ENCODE data around the gene FN1. TPM values are rescaled to one million over a fixed set of nuclear protein-coding genes. Genes with fewer than 3 reads are reported as not detected.

FN1 gene
- total and polyA plus RNA-seq, 2 of the 8 experiments (the other 6 are each of a cell fraction or from before 2014, with no cell fraction given), result 42.9 to 109 TPM

DNA sequence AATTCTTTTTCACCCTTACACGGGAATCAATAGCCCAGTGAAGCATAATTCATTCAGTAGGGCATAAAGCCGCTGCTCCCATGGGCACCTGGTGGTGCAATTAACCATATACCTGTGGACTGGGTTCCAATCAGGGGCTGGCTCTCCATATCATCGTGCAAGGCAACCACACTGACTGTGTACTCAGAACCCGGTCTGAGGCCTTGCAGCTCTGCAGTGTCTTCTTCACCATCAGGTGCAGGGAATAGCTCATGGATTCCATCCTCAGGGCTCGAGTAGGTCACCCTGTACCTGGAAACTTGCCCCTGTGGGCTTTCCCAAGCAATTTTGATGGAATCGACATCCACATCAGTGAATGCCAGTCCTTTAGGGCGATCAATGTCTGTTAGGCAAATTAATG lies 55.2 kb downstream of the FN1 start:
- Histone ChIP-seq H3K4me2 (ENCODE audit: insufficient read depth in 1 of 2, low read depth in 2 of 2, low read length in 2 of 2) (no peak overlapping the region), H2BK120ac (replicated peaks; ENCODE audit: low read depth, low read length) (no peak overlapping the region)
- POLR2A ChIA-PET (ENCODE audit: partially characterized antibody), result no interaction called here

More for the DNA sequence above, 55.2 kb downstream of the FN1 start:
- TF ChIP-seq BCL11A (IDR thresholded peaks at IDR 0.05; ENCODE audit: low read depth in 2 of 2, low read length in 2 of 2) (no peak), RBBP5 (IDR thresholded peaks at IDR 0.05; ENCODE audit: borderline replicate concordance, low read depth, low read length) (no peak)
- Histone ChIP-seq H3K14ac (ENCODE audit: insufficient read length) (no peak overlapping the region), H2BK12ac (ENCODE audit: low read depth, low read length) (no peak overlapping the region), H3K27me3 (replicated peaks in 1 of 4; ENCODE audit: control insufficient read depth in 3 of 4, extremely low read depth in 1 of 4, insufficient read depth in 3 of 4, low read length in 3 of 4) (no peaks in the 10 kb centered on the region), H2AFZ (ENCODE audit: low read length) (no peak overlapping the region), H3K4ac (replicated peaks; ENCODE audit: insufficient read length, low read depth, low read length) (no peak overlapping the region), H3K9me3 (ENCODE audit: insufficient read depth in 2 of 2, low read depth in 1 of 2, low read length in 1 of 2) (no peaks in the 10 kb centered on the region), H3K27ac (ENCODE audit: low read depth, low read length) (no peak overlapping the region), H2BK15ac (ENCODE audit: low read length) (no peak overlapping the region), H4K91ac (replicated peaks; ENCODE audit: insufficient read length, low read length) (no peak overlapping the region), H3K79me2 (ENCODE audit: control insufficient read depth in 1 of 2, insufficient read depth in 2 of 2, low read length in 2 of 2) (no peaks in the 10 kb centered on the region), H3K4me1 (replicated peaks in 1 of 4; ENCODE audit: control insufficient read depth in 3 of 4, insufficient read depth in 4 of 4, low read length in 3 of 4) (no peaks in the 10 kb centered on the region), H2BK20ac (ENCODE audit: low read length) (no peak overlapping the region), H3K9ac (replicated peaks in 1 of 4; ENCODE audit: extremely low read depth in 1 of 4, low read depth in 3 of 4, low read length in 3 of 4) (no peak overlapping the region), H3K79me1 (ENCODE audit: low read depth, low read length) (no peaks in the 10 kb centered on the region), H3K36me3 (ENCODE audit: control insufficient read depth in 2 of 4, insufficient read depth in 4 of 4, low read length in 3 of 4) (peaks cover 2 to 18% (median 11%) of the 10 kb centered on the region in 4 experiments; a peak in 6 of 8 replicates), H3K56ac (replicated peaks; ENCODE audit: insufficient read length, low read depth, low read length) (no peak overlapping the region), H3K4me3 (ENCODE audit: extremely low read depth in 1 of 4, insufficient read depth in 2 of 4, low read depth in 3 of 4, low read length in 4 of 4) (no peak overlapping the region), H3K23ac (ENCODE audit: insufficient read length) (no peak overlapping the region), H3K18ac (ENCODE audit: extremely low read depth, low read length) (no peak overlapping the region), H4K5ac (ENCODE audit: insufficient read length, low read depth, low read length) (no peak overlapping the region), H3K23me2 (ENCODE audit: low read depth, low read length) (no peaks in the 10 kb centered on the region), H2BK5ac (ENCODE audit: low read depth, low read length) (no peak overlapping the region), H4K8ac (ENCODE audit: extremely low read depth, insufficient read depth, low read length) (no peak overlapping the region; the same call in 1 of the 2 replicates), H2AK5ac (ENCODE audit: low read depth, low read length) (no peak overlapping the region), H4K20me1 (replicated peaks in 1 of 2; ENCODE audit: control insufficient read depth in 1 of 2, insufficient read depth in 2 of 2, low read length in 2 of 2) (peaks cover 0 to 2% of the 10 kb centered on the region in 2 experiments)
- CTCF ChIA-PET (ENCODE audit: partially characterized antibody), result no interaction called here
- 88% methylated on average over 7 of the region's 7 CpGs; no CpG with 5 or more reads in 1 of the 2 experiments for WGBS, 2 experiments (ENCODE audit: extremely low coverage in 1 of 2, insufficient coverage in 1 of 2, insufficient read length in 1 of 2, insufficient replicate concordance in 2 of 2, low coverage in 1 of 2, low lambda C conversion rate in 2 of 2, missing lambda C conversion rate in 1 of 2)
- no peak for DNase-seq (ENCODE audit: low read depth in 1 of 2, low spot score in 2 of 2)
- no peak for FAIRE-seq
